Fibroblast of lung (primary cell): Measurements from ENCODE around the gene SAT2.

ENCODE experiments used
- CTCF ChIP-seq, 2 donors: IDR thresholded peaks in 1 of 2; conservative IDR thresholded peaks in 1 of 2; 1 replicate in 1 of 2; 2 replicates in 1 of 2; pipeline ENCODE4 v1.5.1; 2011 to 2012; ENCODE audit warnings: low read length in 2 of 2, control low read depth in 1 of 2, inconsistent platforms in 1 of 2, low read depth in 1 of 2, mild to moderate bottlenecking in 1 of 2
- EZH2 ChIP-seq: IDR thresholded peaks from 2 replicates; pipeline ENCODE4 v1.5.1; 2012; ENCODE audit warnings: low read length, control low read depth, mild to moderate bottlenecking; ENCODE audit errors: missing control alignments

- TF ChIP-seq CTCF (conservative IDR thresholded peaks at IDR 0.05 in 1 of 2, IDR thresholded peaks at IDR 0.05 in 1 of 2; ENCODE audit: low read depth in 1 of 2, low read length in 2 of 2) = no peak
- no peak for TF ChIP-seq EZH2
Measured at GRCh38 chr17:7623661-7624060, 4.0 kb downstream of the SAT2 start.
